Urinary bladder (tissue), 4 donors: ENCODE measurements around the gene NOB1. TPM values are rescaled to one million over a fixed set of nuclear protein-coding genes. Genes with fewer than 3 reads are reported as not detected.
"Not testable (repeated sequence)": the region's sequence is repeated elsewhere in the genome, so short reads cannot be mapped to it uniquely, and the experiment has no call there.

Experiments
- DNase-seq: peaks from one replicate; pipeline ENCODE4 v3.0.0-alpha.2; 2015; ENCODE audit errors: extremely low spot score
- H3K27ac ChIP-seq: one replicate; pipeline ENCODE4 v1.5.1; 2013; ENCODE audit warnings: low read depth, mild to moderate bottlenecking, moderate library complexity
- H3K36me3 ChIP-seq: one replicate; pipeline ENCODE4 v1.6.1; 2013; ENCODE audit warnings: mild to moderate bottlenecking, moderate library complexity; ENCODE audit not compliant: insufficient read depth
- H3K4me1 ChIP-seq: one replicate; pipeline ENCODE4 v1.6.1; 2013; ENCODE audit warnings: mild to moderate bottlenecking, moderate library complexity; ENCODE audit not compliant: insufficient read depth
- H3K4me3 ChIP-seq: one replicate; pipeline ENCODE4 v1.5.1; 2013; ENCODE audit warnings: low read depth, low read length
- WGBS: extraction: QIAGEN DNeasy Blood & Tissue Kit; methylation state at CpG from one replicate; pipeline ENCODE4 v1.1.7; 2013; 5-methylcytosine and 5-hydroxymethylcytosine counted together
- polyA plus RNA-seq: library from polyadenylated mRNA; stranded (reverse); fragments of 200-250 nt; gene quantifications from one replicate; pipeline ENCODE4 v1.2.3, GENCODE V29; 2013
- total RNA-seq: library from RNA; depleted of rRNA; stranded (reverse); fragments of >200 nt; gene quantifications from one replicate; pipeline ENCODE4 v1.2.3, GENCODE V29; 2014
- donor health status: healthy with polysubstance abuse.
- donor health status: healthy.

Gene NOB1
- total and polyA plus RNA-seq, 2 donors, result 9.8 to 48.7 TPM

- Histone ChIP-seq H3K27ac (no peak overlapping the region), H3K4me1 (no peaks in the 10 kb centered on the region), H3K4me3 (no peak overlapping the region), H3K36me3 (peaks cover 9% of the 10 kb centered on the region)
- 92% methylated on average over 10 of the region's 10 CpGs for WGBS
- DNase-seq, result no peak
These were observed 8.8 kb downstream of the NOB1 start for GRCh38 chr16:69745959-69746358.

GRCh38 chr16:69745232-69745612 lies 9.5 kb downstream of the NOB1 start:
- 95% methylated on average over 11 of the region's 11 CpGs for WGBS
- peaks cover 9% of the 10 kb centered on the region for H3K36me3 ChIP-seq
- no peak for DNase-seq

GRCh38 chr16:69744363-69745231 lies 10.1 kb downstream of the NOB1 start:
- 94% methylated on average over 35 of the region's 35 CpGs for WGBS
- H3K4me3 ChIP-seq, result no peak overlapping the region
- H3K36me3 ChIP-seq, result peaks cover 9% of the 10 kb centered on the region
- DNase-seq, result no peak
- no peaks in the 10 kb centered on the region for H3K4me1 ChIP-seq
- no peak overlapping the region for H3K27ac ChIP-seq

More at GRCh38 chr16:69745232-69745612, 9.5 kb downstream of the NOB1 start:
- Histone ChIP-seq H3K4me3 (no peak overlapping the region), H3K27ac (no peak overlapping the region), H3K4me1 (no peaks in the 10 kb centered on the region)

GRCh38 chr16:69741951-69742904 lies 12.5 kb downstream of the NOB1 start:
- H3K4me3 ChIP-seq, result no peak overlapping the region
- H3K27ac ChIP-seq, result no peak overlapping the region
- no peak for DNase-seq
- 79% methylated on average over 41 of the region's 41 CpGs for WGBS
- peaks cover 4% of the 10 kb centered on the region for H3K36me3 ChIP-seq
- no peaks in the 10 kb centered on the region for H3K4me1 ChIP-seq

GRCh38 chr16:69741519-69741918 lies 13.2 kb downstream of the NOB1 start:
- DNase-seq, result no peak
- WGBS, result 82% methylated on average over 8 of the region's 8 CpGs
- peaks cover 4% of the 10 kb centered on the region for H3K36me3 ChIP-seq
- no peak overlapping the region for H3K4me3 ChIP-seq
- H3K4me1 ChIP-seq, result no peaks in the 10 kb centered on the region
- no peak overlapping the region for H3K27ac ChIP-seq

- Histone ChIP-seq H3K4me3 (no peak overlapping the region), H3K4me1 (no peaks in the 10 kb centered on the region), H3K27ac (no peak overlapping the region), H3K36me3 (no peaks in the 10 kb centered on the region)
- DNase-seq, result no peak
- 95% methylated on average over 6 of the region's 6 CpGs for WGBS
These were observed 22.6 kb downstream of the NOB1 start for GRCh38 chr16:69732101-69732500.

- WGBS, result 94% methylated on average over 5 of the region's 5 CpGs
- H3K36me3 ChIP-seq, H3K27ac ChIP-seq, H3K4me1 ChIP-seq, DNase-seq, H3K4me3 ChIP-seq: not testable (repeated sequence)
These were observed 23.4 kb downstream of the NOB1 start for GRCh38 chr16:69731280-69731679.

GRCh38 chr16:69729030-69729429 lies 25.7 kb downstream of the NOB1 start:
- not testable (repeated sequence) for DNase-seq, H3K4me1 ChIP-seq
- 89% methylated on average over 4 of the region's 4 CpGs for WGBS

GRCh38 chr16:69727916-69728270 lies 26.8 kb downstream of the NOB1 start:
- WGBS, result 90% methylated on average over 5 of the region's 5 CpGs
- Histone ChIP-seq H3K27ac (no peak overlapping the region), H3K36me3 (no peaks in the 10 kb centered on the region), H3K4me3 (no peak overlapping the region), H3K4me1 (no peaks in the 10 kb centered on the region)
- no peak for DNase-seq

More at GRCh38 chr16:69729030-69729429, 25.7 kb downstream of the NOB1 start:
- H3K27ac ChIP-seq, H3K4me3 ChIP-seq, H3K36me3 ChIP-seq: not testable (repeated sequence)

GRCh38 chr16:69726313-69727060 lies 28.2 kb downstream of the NOB1 start, which contains the start of gene NQO1:
TSS of gene NQO1 (minus strand) at chr16:69726560. CDS start at chr16:69726439, 121 bp downstream.
- Histone ChIP-seq H3K4me3 (peak within 1 kb of the TSS; percentile 49), H3K27ac (peak within 1 kb of the TSS; percentile 65), H3K36me3 (no peaks in the 10 kb centered on the region), H3K4me1 (no peaks in the 10 kb centered on the region)
- WGBS, result under 1% methylated on average over 31 of the region's 31 CpGs
- peak; percentile 67 for DNase-seq

- Histone ChIP-seq H3K27ac (peak overlapping the region; percentile 65), H3K36me3 (no peaks in the 10 kb centered on the region), H3K4me3 (peak overlapping the region; percentile 49), H3K4me1 (no peaks in the 10 kb centered on the region)
- DNase-seq, result no peak
- WGBS, result 68% methylated on average over 32 of the region's 32 CpGs
These were observed 29.0 kb downstream of the NOB1 start for GRCh38 chr16:69725480-69726312.

GRCh38 chr16:69724981-69725479 lies 29.7 kb downstream of the NOB1 start:
- no peaks in the 10 kb centered on the region for H3K4me1 ChIP-seq
- H3K4me3 ChIP-seq, result no peak overlapping the region
- no peaks in the 10 kb centered on the region for H3K36me3 ChIP-seq
- H3K27ac ChIP-seq, result no peak overlapping the region
- 67% methylated on average over 6 of the region's 6 CpGs for WGBS
- no peak for DNase-seq
